ENCODE data around the gene RELT. TPM values are rescaled to one million over a fixed set of nuclear protein-coding genes. Genes with fewer than 3 reads are reported as not detected.
A peak's percentile ranks its signal among the peaks of the same experiment; 100 is the strongest.

RELT gene
- total RNA-seq, 1 donor from 2014 or later: 1.6 TPM

DNA sequence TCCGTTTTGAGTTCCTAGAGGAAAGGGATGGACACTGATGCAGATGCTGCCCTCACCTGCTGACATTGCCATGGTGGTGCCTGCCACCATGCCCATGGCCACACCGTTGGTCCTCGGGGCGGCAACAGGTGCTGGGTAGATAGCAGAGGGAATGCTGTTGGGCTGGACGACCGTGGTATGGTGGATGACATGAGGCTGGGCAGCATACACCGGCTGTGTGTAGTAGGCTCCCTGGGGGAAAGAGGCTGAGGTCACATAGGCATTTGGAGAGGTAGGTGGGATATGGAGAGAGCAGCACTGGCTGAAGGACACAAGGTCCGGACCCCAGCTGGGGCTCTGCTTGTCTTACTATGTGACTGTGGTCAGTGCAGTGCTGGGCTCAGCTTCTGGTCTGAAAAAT is 33.2 kb downstream of the RELT start:
- Histone ChIP-seq H3K4me3 (ENCODE audit: low read length in 3 of 3) (no peak overlapping the region), H3K36me3 (ENCODE audit: control insufficient read depth in 3 of 3, insufficient read depth in 3 of 3, low read length in 3 of 3) (peaks cover 17 to 30% (median 24%) of the 10 kb centered on the region in 3 donors), H3K9me3 (ENCODE audit: control insufficient read depth in 3 of 3, low read length in 3 of 3) (no peaks in the 10 kb centered on the region), H3K4me1 (ENCODE audit: control insufficient read depth in 3 of 3, insufficient read depth in 3 of 3, low read length in 3 of 3) (peaks cover 3 to 10% (median 7%) of the 10 kb centered on the region in 3 donors), H3K27me3 (ENCODE audit: control insufficient read depth in 3 of 3, insufficient read depth in 3 of 3, low read length in 3 of 3) (no peaks in the 10 kb centered on the region), H3K9ac (ENCODE audit: low read depth in 1 of 3, low read length in 3 of 3) (no peak overlapping the region), H3K27ac (ENCODE audit: low read depth, low read length) (no peak overlapping the region)

DNA sequence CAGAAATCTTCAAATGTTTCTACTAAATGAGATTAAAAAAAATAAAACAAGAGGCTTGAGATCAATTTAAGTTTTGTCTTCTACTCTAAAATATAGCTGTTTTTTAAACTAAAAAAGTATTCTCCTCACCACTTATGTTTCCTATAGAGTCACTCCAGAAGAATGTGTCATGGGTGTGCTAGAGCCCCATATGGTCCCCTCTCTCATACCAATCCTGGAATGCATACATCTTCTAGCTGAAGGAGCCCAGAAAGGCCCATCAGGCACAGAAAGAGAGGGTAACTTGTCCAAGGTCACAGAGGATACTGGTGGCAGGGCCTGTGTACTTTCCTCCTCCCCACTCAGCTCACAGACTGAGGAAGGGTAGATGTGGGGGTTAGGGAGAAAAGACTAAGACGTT is 34.4 kb downstream of the RELT start:
- Histone ChIP-seq H3K27ac (ENCODE audit: low read depth, low read length) (no peak overlapping the region), H3K27me3 (ENCODE audit: control insufficient read depth in 3 of 3, insufficient read depth in 3 of 3, low read length in 3 of 3) (no peaks in the 10 kb centered on the region), H3K36me3 (ENCODE audit: control insufficient read depth in 3 of 3, insufficient read depth in 3 of 3, low read length in 3 of 3) (peaks cover 16 to 26% (median 17%) of the 10 kb centered on the region in 3 donors), H3K4me1 (ENCODE audit: control insufficient read depth in 3 of 3, insufficient read depth in 3 of 3, low read length in 3 of 3) (peaks cover 15 to 18% (median 16%) of the 10 kb centered on the region in 3 donors), H3K4me3 (ENCODE audit: low read length in 3 of 3) (no peak overlapping the region), H3K9me3 (ENCODE audit: control insufficient read depth in 3 of 3, low read length in 3 of 3) (no peaks in the 10 kb centered on the region), H3K9ac (ENCODE audit: low read depth in 1 of 3, low read length in 3 of 3) (no peak overlapping the region)

DNA sequence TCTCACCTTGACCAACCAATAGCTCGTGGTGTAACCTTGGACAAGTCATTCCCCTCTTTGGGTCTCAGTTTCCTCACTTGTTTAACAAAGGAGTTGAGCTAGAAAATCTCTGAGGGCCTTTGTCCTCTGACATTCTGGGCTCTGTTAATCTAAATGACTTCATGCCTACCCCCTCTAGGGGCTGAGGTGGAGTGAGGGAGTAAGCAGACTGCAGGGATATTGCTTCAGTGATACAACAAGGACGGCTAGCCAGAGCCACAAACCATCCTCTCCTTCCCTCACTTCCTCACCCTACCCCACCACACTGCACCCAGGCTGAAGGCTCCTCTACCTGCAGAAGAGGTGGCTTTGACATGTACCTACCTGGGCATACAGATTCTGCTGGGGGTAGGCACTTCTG is 34.8 kb downstream of the RELT start:
- H3K9me3 ChIP-seq (ENCODE audit: control insufficient read depth in 3 of 3, low read length in 3 of 3): no peaks in the 10 kb centered on the region
- H3K36me3 ChIP-seq (ENCODE audit: control insufficient read depth in 3 of 3, insufficient read depth in 3 of 3, low read length in 3 of 3): peaks cover 14 to 24% (median 17%) of the 10 kb centered on the region in 3 donors

DNA sequence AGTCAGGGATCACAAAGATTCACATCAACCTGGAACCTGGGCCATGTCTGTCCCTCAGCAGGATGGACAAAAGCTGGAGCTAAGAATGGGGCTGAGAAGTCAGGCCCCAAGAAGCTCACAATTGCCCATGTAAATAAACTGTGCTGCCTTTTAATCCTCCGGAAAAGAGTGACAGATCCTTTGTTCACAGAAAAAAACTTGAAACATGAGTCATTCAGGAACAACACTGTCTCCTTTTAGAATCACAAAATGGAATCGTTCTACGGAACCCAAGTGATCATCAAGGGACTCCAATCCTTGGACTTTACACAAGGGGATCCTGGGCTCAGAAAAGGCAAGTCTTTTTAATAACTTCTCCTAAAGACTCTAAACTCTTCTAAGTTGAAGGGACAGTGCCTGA is 36.1 kb downstream of the RELT start:
- Histone ChIP-seq H3K4me1 (ENCODE audit: control insufficient read depth in 3 of 3, insufficient read depth in 3 of 3, low read length in 3 of 3) (peaks cover 20 to 24% (median 23%) of the 10 kb centered on the region in 3 donors), H3K4me3 (ENCODE audit: low read length in 3 of 3) (no peak overlapping the region), H3K9me3 (ENCODE audit: control insufficient read depth in 3 of 3, low read length in 3 of 3) (no peaks in the 10 kb centered on the region), H3K9ac (ENCODE audit: low read depth in 1 of 3, low read length in 3 of 3) (no peak overlapping the region), H3K27me3 (ENCODE audit: control insufficient read depth in 3 of 3, insufficient read depth in 3 of 3, low read length in 3 of 3) (no peaks in the 10 kb centered on the region), H3K27ac (ENCODE audit: low read depth, low read length) (no peak overlapping the region), H3K36me3 (ENCODE audit: control insufficient read depth in 3 of 3, insufficient read depth in 3 of 3, low read length in 3 of 3) (peaks cover 12 to 19% (median 13%) of the 10 kb centered on the region in 3 donors)

More for the DNA sequence above, 34.8 kb downstream of the RELT start:
- Histone ChIP-seq H3K27me3 (ENCODE audit: control insufficient read depth in 3 of 3, insufficient read depth in 3 of 3, low read length in 3 of 3) (no peaks in the 10 kb centered on the region), H3K9ac (ENCODE audit: low read depth in 1 of 3, low read length in 3 of 3) (no peak overlapping the region), H3K4me1 (ENCODE audit: control insufficient read depth in 3 of 3, insufficient read depth in 3 of 3, low read length in 3 of 3) (peaks cover 17 to 20% (median 19%) of the 10 kb centered on the region in 3 donors), H3K27ac (ENCODE audit: low read depth, low read length) (no peak overlapping the region), H3K4me3 (ENCODE audit: low read length in 3 of 3) (no peak overlapping the region)

DNA sequence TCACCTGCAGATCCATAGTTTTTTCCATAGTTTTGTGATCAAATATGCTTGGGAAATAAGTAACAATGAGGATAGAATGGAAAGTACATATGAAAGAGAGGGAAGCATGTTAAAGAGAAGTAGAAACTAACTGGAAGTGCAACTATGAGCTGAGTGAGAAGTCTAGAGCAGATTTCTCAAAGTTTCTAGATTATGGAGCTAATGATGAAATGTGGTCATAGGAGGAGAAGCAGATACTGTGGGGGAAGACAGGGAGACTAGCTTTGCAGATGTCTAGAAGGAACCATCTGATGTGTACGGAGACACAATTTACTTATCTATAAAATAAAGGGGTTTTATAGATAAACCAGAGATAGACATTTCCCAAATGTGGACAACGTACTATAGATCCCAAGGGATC is 37.1 kb downstream of the RELT start:
- no peaks in the 10 kb centered on the region for H3K27me3 ChIP-seq (ENCODE audit: control insufficient read depth in 3 of 3, insufficient read depth in 3 of 3, low read length in 3 of 3)
- no peaks in the 10 kb centered on the region for H3K9me3 ChIP-seq (ENCODE audit: control insufficient read depth in 3 of 3, low read length in 3 of 3)
- peaks cover 10 to 18% (median 10%) of the 10 kb centered on the region in 3 donors for H3K36me3 ChIP-seq (ENCODE audit: control insufficient read depth in 3 of 3, insufficient read depth in 3 of 3, low read length in 3 of 3)
- H3K27ac ChIP-seq (ENCODE audit: low read depth, low read length): no peak overlapping the region
- H3K9ac ChIP-seq (ENCODE audit: low read depth in 1 of 3, low read length in 3 of 3): no peak overlapping the region
- H3K4me1 ChIP-seq (ENCODE audit: control insufficient read depth in 3 of 3, insufficient read depth in 3 of 3, low read length in 3 of 3): peaks cover 20 to 24% (median 23%) of the 10 kb centered on the region in 3 donors
- H3K4me3 ChIP-seq (ENCODE audit: low read length in 3 of 3): no peak overlapping the region

DNA sequence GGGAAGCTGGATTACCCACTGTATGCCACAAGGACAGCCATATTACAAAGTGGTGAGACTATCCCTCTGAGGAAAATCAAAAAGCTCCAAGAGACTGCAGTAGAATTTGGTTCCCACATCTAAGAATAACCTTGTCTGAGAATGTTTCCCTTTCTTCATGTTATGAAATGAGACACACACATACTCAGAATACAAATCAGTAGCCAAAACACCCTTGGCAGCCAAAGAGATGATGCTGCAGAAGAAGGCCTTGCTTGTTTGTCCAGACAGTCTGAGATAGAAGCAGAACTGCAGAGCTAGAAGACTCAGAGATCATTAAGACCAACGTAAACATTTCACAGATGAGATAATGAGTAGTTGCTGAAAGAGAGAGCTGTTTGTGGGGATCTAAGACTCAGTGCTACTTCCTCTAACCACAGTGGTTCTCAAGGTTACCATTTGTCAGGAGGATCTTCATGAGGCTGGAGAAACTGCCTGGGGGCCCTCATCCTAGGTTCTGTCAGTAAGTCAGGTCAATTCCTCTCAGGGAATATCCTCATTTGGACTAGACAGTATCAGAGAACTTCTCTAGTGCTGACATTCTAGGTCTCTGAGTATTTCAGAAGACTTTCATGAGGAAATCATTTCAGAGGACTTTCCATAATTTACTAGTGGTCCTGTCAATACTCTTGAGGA is 38.9 kb downstream of the RELT start:
- H3K4me3 ChIP-seq (ENCODE audit: low read length in 3 of 3): peak overlapping the region in 1 of 3 donors; percentile 4
- peaks cover 20 to 24% (median 23%) of the 10 kb centered on the region in 3 donors for H3K4me1 ChIP-seq (ENCODE audit: control insufficient read depth in 3 of 3, insufficient read depth in 3 of 3, low read length in 3 of 3)
- no peaks in the 10 kb centered on the region for H3K27me3 ChIP-seq (ENCODE audit: control insufficient read depth in 3 of 3, insufficient read depth in 3 of 3, low read length in 3 of 3)
- H3K36me3 ChIP-seq (ENCODE audit: control insufficient read depth in 3 of 3, insufficient read depth in 3 of 3, low read length in 3 of 3): peaks cover 2 to 12% (median 3%) of the 10 kb centered on the region in 3 donors
- H3K27ac ChIP-seq (ENCODE audit: low read depth, low read length): peak overlapping the region; percentile 58
- H3K9me3 ChIP-seq (ENCODE audit: control insufficient read depth in 3 of 3, low read length in 3 of 3): no peaks in the 10 kb centered on the region
- H3K9ac ChIP-seq (ENCODE audit: low read depth in 1 of 3, low read length in 3 of 3): no peak overlapping the region

DNA sequence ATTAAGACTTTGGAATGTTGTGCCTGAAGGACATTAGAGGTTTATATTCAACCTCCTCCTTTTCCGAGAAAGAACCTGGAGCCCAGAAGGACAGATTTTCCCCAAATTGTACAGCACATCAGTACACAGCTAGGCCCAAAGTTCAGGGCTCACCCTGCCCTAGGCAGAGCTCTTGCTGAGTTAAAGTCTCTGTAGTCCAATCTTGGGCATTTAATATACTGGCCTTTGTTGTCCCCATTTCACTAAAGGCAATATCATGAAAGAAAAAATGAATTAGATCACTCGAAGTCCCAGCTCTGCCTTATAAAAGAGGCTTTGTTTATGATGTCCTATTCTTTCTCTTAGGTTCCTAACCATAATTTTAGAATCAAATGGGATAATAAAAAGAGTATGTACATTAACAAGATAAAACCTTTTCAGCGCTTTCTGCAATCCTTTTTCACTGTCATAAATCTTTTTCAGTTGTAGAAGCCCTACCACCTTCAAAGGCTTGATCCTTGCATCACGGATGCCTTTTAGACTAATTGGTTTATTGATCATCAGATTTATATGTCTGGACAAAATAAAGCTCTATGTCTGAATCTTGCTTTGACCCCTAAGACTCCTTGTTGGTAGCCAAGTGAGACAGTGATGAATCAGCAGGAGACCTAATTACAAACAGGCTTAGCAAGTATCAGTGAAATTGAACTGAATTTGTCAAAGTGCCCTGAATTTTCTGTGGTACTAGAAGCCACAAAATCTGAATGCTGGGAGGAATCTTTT is 39.8 kb downstream of the RELT start:
- Histone ChIP-seq H3K9me3 (ENCODE audit: control insufficient read depth in 3 of 3, low read length in 3 of 3) (no peaks in the 10 kb centered on the region), H3K4me3 (ENCODE audit: low read length in 3 of 3) (no peak overlapping the region), H3K36me3 (ENCODE audit: control insufficient read depth in 3 of 3, insufficient read depth in 3 of 3, low read length in 3 of 3) (peaks cover 0 to 8% (median 3%) of the 10 kb centered on the region in 3 donors), H3K4me1 (ENCODE audit: control insufficient read depth in 3 of 3, insufficient read depth in 3 of 3, low read length in 3 of 3) (peaks cover 20 to 24% (median 23%) of the 10 kb centered on the region in 3 donors), H3K27ac (ENCODE audit: low read depth, low read length) (peak overlapping the region; percentile 58), H3K27me3 (ENCODE audit: control insufficient read depth in 3 of 3, insufficient read depth in 3 of 3, low read length in 3 of 3) (no peaks in the 10 kb centered on the region), H3K9ac (ENCODE audit: low read depth in 1 of 3, low read length in 3 of 3) (no peak overlapping the region)

DNA sequence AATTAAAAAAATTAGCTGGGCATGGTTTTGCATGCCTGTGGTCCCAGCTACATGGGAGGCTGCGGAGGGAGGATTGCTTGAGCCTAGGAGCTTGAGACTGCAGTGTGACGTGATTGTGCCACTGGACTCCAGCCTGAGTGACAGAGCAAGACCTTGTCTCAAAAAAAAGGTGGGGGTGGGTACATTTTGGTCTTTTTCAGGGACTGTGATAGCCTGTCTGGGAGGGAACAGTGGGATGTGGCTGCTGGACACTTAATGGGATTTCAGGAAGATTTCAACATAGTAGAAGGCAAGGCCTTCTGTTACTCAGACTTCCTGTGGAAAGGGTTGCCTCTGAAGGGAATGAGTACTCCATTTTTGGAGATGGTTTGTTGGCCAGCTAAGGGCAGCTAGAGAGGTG is 40.6 kb downstream of the RELT start:
- Histone ChIP-seq H3K36me3 (ENCODE audit: control insufficient read depth in 3 of 3, insufficient read depth in 3 of 3, low read length in 3 of 3) (peaks cover 0 to 6% (median 3%) of the 10 kb centered on the region in 3 donors), H3K27ac (ENCODE audit: low read depth, low read length) (peak overlapping the region; percentile 1), H3K9me3 (ENCODE audit: control insufficient read depth in 3 of 3, low read length in 3 of 3) (no peaks in the 10 kb centered on the region), H3K9ac (ENCODE audit: low read depth in 1 of 3, low read length in 3 of 3) (no peak overlapping the region), H3K27me3 (ENCODE audit: control insufficient read depth in 3 of 3, insufficient read depth in 3 of 3, low read length in 3 of 3) (no peaks in the 10 kb centered on the region), H3K4me1 (ENCODE audit: control insufficient read depth in 3 of 3, insufficient read depth in 3 of 3, low read length in 3 of 3) (peaks cover 20 to 24% (median 23%) of the 10 kb centered on the region in 3 donors), H3K4me3 (ENCODE audit: low read length in 3 of 3) (no peak overlapping the region)

DNA sequence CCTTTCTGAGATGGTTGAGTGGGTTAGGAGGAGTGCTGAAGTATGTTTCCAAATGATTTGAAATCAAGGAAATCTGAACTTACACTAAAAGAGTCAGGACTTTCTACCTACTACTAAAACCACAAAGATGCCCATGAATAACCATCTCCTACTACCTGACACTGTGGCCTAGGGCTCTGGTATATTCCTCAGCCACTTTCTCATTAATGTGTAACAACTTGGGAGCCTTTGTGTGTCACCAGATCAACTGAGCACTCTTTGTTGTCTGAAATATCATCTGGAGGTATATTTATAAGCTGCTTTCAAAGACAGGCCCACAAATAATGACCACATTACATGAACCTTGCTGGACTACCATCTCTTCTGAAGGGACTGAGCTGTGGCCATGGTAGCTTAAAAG is 43.9 kb downstream of the RELT start:
- H3K9me3 ChIP-seq (ENCODE audit: control insufficient read depth in 3 of 3, low read length in 3 of 3): no peaks in the 10 kb centered on the region
- no peak overlapping the region for H3K27ac ChIP-seq (ENCODE audit: low read depth, low read length)
- H3K4me1 ChIP-seq (ENCODE audit: control insufficient read depth in 3 of 3, insufficient read depth in 3 of 3, low read length in 3 of 3): peaks cover 8 to 14% (median 12%) of the 10 kb centered on the region in 3 donors
- no peak overlapping the region for H3K4me3 ChIP-seq (ENCODE audit: low read length in 3 of 3)
- H3K9ac ChIP-seq (ENCODE audit: low read depth in 1 of 3, low read length in 3 of 3): no peak overlapping the region
- H3K27me3 ChIP-seq (ENCODE audit: control insufficient read depth in 3 of 3, insufficient read depth in 3 of 3, low read length in 3 of 3): no peaks in the 10 kb centered on the region
- peaks cover 0 to 6% (median 3%) of the 10 kb centered on the region in 3 donors for H3K36me3 ChIP-seq (ENCODE audit: control insufficient read depth in 3 of 3, insufficient read depth in 3 of 3, low read length in 3 of 3)

DNA sequence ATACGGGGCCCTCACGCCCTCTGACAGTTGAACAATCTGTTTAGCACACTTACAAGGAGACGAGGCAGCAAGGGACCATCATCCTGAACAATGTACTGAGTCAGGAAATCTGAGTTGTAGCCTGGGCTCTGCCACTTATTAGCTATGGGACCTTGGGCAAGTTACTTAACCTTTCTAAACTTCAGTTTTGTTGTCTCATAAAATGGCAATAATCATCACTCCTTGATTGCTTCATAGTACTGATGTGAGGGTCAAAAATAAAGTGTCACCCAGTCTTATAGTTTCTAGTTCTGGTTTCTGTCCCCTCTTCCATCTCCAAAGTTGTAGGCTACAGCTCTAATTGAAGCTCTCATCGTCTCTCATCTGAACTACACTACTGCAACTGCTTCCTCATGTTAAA is 46.7 kb downstream of the RELT start:
- no peak overlapping the region for H3K9ac ChIP-seq (ENCODE audit: low read depth in 1 of 3, low read length in 3 of 3)
- H3K9me3 ChIP-seq (ENCODE audit: control insufficient read depth in 3 of 3, low read length in 3 of 3): no peaks in the 10 kb centered on the region
- H3K4me1 ChIP-seq (ENCODE audit: control insufficient read depth in 3 of 3, insufficient read depth in 3 of 3, low read length in 3 of 3): peaks cover 4 to 10% (median 7%) of the 10 kb centered on the region in 3 donors
- H3K27me3 ChIP-seq (ENCODE audit: control insufficient read depth in 3 of 3, insufficient read depth in 3 of 3, low read length in 3 of 3): no peaks in the 10 kb centered on the region
- H3K36me3 ChIP-seq (ENCODE audit: control insufficient read depth in 3 of 3, insufficient read depth in 3 of 3, low read length in 3 of 3): peaks cover 0 to 6% (median 3%) of the 10 kb centered on the region in 3 donors
- no peak overlapping the region for H3K27ac ChIP-seq (ENCODE audit: low read depth, low read length)
- H3K4me3 ChIP-seq (ENCODE audit: low read length in 3 of 3): no peak overlapping the region
